Activated CD4-positive, alpha-beta T cell treated with anti-CD3 and anti-CD28 coated beads for 48 hours (primary cell): ENCODE data around the gene LGALS3BP.

ENCODE experiments used
- DNase-seq: peaks from one replicate; pipeline ENCODE4 v3.0.0-alpha.2; 2020

The LGALS3BP gene

DNA sequence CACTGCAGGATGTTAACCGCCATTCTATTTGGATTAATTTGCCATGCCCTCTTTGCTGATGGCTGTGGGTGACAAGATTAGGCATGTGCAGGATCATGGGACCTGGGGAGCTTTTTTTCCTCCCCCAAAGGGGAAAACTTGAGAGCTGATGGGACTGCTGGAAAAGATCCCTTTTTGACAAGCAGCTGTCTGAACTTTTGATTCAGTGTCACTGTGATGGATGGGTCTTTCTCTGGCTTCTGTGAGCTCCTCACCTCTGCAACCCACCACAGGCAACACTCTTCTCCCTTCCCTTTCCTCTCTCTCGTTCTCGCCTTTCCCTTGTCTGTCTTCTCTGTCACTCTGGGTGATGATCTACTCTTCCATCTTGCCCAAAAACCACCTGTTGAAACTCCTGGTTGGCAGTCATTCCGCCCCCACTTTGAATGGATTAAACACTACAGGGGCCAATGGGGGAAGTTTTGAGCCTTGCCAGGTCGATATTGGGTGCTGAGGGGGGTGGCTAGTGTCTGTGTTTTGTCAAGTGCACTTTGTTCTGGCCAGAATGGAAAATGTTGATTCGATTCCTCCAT is 32.9 kb upstream of the LGALS3BP start:
- DNase-seq, result no peak

DNA sequence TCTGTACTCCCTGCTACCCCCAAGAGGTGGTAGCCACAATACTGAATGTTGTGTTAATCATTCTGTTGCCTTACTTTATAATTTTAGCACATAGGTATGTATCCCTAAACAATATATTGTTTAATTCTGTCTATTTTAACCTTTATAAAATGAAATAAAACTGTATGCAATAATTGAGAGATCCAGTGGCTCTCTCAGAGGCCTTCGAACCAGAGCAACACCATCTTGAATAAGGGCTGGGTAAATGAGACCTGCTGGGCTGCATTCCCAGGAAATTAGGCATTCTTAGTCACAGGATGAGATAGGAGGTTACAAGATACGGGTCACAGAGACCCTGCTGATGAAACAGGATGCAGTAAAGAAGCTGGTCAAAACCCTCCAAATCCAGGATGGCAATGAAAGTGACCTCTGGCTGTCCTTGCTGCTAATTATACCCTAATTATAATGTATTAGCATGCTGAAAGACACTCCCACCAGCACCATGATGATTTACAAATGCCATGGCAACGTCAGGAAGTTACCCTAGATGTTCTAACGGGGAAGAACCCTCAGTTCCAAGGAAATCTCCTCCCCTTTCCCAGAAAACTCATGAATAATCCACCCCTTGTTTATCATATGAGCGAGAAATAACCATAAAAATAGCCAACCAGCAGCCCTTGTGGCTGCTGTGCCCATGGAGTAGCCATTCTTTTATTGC is 31.9 kb upstream of the LGALS3BP start:
- no peak for DNase-seq

DNA sequence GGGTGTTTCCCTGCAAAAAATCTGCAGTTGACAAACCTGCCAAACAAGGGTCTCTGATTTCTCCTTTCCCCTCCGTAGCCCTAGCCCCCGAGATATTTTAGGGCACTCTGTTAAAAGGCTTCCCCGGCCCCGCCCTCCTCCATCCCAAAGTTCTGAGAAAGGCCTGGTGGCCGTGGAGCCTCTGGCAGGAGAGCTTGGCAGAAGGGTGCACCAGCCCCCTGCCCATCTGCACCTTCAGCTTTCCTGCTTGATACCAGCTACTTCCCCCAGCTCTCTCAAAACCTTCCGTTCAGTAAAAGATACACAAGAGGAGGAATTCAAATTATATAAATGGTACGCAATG is 30.6 kb upstream of the LGALS3BP start:
- no peak for DNase-seq

DNA sequence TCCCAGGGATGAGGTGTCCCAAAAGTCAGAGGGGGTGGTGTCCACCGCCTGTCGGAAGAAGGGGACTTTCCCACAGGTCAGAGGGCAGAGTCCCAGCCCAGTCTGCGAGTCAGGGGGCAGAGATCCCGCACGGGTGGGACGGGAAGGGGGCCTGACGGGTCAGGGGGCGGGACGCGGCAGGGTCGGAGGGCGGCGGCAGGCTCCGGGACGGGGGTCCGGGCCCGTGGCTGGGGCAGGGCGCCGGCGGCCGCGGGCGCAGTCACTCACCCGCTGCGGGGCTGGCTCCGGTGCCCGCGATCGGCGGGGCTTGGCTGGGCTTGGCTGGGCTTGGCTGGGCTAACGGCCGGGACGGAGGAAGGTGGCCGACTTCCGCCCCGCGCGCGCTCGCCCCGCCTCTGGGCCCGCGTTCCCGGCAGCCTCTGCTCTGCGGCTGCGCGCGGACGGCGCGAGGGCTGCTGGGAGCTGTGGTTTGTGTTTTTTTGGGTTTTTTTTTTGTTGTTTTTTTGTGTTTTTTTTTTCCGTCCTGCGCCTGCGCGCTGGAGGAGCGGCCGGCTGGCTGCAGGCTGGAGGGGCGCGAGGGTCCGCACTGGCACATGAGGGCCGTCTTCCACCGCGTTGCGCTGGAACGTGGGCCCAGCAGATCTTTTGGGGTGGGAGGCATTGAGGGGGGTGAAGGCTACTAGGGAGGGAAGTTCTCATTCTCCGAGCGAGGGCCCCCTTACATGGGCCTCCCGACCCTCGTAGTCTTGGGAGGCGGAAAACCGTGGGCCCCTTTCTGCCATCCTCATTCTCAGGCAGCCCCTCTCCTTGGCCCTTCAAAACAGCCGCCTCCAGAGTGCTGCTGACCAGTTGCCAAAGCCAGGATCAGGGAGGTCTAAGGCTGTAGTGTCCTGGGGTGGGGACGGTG is 29.9 kb upstream of the LGALS3BP start, which contains the start of gene CANT1:
CANT1 (minus strand) TSS at position 368 of the 907 bp plus-strand sequence. CDS start 12,142 bp downstream, outside the sequence.
- DNase-seq, result peak; percentile 88

DNA sequence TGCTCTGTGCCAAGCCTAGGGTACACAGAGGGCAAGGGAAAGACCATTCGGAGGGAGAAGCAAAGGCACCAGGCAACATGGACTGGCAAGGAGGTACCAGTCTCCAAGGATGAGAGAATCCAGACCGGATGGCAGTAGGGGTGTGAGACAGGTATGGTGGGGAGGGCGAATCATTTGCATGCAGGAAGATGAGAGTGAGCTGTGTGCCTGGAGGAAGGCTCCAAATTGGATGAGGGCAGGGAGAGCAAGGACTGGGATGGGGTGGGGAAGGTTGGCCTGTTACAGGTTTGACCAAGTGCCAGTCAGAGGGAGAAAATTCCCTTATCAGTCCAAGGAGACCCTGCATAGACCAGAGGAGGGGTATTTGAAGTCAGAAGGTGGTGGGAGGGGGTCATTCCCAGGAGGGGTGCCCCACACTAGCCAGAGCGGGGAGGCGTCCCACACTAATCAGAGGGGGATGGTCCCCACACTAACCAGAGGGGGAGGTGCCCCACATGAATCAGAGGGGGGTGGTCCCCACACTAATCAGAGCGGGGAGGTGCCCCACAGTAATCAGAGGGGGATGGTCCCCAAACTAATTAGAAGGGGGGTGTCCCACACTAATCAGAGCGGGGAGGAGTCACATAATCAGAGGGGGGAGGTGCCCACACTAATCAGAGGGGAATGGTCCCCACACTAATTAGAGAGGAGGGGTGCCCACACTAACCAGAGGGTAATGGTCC is 29.1 kb upstream of the LGALS3BP start:
- no peak for DNase-seq

DNA sequence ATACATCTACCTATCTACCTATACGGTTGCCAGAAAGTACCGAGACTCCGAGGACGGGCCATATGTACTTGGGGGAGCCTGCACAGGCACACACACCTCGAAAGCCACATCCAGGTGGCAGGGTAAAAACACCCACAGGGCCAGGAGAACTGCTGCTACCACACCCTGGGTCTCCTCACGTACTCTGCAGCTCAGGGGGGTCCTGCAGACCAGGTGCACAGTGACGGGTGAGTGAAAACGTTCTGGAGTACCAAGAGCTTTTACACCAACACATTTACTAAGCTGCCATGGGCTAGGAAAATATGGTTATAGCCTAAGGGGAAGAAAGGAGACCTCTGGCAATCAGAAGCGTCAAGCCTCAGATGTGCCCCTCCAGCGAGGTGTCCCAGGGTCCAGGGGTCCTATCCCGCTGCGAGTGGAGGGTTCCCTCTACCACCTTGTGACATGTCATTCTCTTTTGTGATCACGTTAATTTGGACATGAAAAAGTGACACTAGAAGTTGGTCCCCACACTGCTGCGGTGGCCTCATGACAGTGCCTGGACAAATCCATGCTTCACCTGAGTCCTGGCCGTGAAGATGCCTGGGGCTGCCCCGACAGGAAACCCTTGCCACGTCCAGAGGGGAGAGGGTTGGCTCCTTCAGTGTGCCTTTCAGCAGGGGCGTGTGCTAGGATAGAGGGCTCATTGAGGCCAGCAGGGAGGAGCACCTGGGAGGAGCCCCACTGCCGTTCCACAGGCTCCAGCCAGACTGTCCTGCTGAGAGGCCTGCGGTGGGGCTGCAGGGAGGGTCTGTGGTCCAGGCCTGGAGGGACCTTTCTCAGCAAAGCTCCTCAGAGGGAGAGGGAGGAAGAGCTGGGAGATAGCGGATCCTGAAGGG is 28.0 kb upstream of the LGALS3BP start:
- DNase-seq, result no peak

DNA sequence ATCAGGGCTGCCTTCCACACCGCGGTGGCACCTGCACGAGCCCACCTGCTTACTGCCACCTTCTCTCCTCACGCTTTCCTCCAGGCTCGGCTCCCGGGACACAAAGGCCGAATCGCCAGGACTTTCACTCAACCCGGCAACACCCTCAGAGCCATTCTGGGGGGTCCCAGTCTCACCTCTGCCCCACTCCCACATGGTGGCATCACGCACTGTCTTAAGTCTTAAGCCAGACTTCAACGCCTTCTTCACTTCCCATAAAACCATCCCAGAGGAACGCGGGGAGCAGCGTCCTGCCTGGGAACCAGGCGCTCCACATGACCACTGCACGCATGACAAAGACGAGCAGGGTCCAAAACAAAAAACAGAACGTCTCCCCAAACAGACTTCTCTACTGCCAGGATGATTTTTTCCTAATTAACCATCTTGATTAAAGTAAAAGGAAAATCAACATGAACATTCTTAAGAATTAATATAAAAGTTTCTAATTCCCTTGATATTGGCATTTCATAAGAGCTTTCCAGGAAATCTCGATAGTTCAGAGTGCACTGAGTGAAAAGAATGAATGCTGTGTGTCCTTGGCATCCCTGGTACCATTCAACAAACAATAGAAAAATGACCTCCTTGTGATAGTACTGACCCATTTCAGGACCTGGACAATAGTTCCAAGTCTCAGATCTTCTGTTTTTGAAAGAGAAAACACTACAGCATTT is 27.2 kb upstream of the LGALS3BP start:
- no peak for DNase-seq

DNA sequence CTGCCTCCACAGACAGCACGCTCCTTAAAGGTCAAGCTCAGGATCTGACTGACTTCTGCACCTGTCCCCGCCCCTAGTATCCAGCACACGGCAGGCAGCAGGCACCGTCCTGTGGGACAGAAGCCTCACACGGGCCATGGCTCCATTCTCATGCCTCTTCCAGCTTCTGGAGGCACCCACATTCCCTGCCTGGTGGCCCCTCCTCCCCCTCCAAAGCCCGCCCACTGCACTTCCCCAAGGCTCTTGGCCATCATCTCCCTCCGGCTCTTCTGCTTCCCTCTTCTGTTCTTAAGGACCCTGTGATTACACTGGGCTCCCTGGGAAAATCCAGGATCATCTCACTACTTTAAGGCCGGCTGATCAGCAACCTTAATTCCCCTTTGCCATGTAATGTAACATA is 26.3 kb upstream of the LGALS3BP start:
- DNase-seq, result no peak

DNA sequence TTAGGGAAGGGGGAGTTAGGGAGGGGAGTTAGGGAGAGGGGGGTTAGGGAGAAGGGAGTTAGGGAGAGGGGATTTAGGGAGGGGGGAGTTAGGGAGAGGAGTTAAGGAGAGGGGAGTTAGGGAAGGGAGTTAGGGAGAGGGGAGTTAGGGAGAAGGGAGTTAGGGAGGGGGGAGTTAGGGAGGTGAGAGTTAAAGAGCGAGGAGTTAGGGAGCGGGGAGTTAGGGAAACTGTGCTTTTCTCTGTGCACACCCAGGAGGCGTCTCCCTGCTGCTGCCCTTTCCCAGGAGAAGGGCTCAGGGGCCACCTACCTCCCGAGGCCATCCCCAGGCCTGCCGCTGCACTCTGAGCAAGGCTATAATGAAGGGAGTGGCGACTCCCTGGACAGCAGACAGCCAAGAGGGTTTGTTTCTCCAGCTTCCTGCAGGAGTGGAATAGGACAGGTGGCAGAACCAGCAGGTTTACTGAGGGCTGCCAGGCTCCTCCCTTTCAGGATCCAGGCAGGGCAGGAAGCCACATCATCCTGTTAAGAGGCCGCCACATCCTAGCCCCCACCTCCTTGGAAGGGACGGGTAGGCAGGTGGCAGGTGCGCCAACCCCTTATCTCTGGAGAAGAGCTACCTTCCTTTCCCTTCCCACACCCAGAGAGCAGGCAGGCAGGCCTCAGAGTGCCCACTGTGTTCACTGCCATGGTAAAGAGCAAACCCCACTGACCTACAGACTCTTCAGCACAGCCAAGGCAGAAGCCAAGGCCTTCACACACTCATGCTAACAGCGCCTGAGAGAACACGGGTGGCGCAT is 25.5 kb upstream of the LGALS3BP start:
- DNase-seq, result no peak

DNA sequence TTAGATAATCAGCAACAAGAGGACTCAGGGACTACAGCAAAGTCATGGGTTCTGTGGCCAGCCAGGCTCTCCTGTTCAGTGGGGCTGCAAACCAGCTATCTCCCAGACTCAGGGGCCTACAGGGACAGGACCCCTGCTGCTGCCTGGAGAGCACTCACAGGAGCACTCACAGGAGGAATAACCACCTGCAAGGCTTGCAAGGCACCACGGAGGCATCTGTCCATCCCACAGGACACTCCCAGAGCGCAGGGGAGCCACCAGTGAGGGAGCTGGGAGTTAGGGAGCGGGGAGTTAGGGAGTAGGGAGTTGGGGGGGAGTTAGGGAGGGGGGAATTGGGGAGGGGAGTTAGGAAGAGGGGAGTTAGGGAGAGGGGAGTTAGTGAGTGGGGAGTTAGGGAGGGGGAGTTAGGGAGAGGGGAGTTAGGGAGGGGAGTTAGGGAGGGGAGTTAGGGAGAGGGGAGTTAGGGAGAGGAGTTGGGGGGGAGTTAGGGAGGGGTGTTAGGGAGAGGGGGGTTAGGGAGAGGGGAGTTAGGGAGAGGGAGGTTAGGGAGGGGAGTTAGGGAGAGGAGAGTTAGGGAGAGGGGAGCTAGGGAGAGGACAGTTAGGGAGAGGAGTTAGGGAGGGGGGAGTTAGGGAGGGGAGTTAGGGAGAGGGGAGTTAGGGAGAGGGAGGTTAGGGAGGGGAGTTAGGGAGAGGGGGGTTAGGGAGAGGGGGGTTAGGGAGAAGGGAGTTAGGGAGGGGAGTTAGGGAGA is 24.1 kb upstream of the LGALS3BP start:
- no peak for DNase-seq

DNA sequence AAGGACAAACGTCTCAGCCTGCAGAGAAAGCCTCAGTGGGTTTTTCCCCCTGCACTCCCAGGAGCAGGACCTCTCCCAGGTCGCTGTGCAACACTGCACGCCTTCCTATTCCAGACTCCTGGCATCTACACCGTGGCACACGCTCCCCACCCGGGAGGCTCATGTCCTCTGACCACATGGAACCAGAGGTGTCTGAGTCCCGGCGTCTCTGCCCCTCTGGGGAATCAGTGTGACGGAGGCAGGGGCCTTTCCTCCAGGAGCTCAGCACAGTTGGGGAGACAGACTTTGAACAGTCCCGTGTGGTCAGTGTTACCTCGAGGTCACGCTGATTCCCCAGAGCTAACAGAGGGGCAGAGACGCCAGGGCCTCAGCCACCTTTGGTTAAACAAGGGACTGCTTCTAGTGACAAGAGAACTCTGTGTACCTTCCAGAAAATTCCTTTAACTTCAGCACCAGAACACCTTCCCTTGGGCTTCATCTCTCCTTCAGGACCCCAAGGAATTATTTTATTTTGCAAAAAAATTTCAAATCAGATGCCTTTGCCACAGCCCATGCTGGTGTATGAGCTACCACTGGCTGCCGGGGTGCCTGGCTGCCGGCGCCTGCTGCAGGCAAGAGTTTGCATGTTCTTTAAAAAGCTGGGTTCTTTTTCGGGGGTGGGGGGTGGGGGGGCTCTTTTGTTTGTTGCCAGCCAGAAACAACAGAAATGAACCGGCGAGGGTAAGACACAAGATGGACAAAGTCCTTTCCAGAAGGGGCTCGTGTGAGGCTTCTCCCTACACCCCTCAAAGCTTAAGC is 23.3 kb upstream of the LGALS3BP start:
- DNase-seq, result no peak

DNA sequence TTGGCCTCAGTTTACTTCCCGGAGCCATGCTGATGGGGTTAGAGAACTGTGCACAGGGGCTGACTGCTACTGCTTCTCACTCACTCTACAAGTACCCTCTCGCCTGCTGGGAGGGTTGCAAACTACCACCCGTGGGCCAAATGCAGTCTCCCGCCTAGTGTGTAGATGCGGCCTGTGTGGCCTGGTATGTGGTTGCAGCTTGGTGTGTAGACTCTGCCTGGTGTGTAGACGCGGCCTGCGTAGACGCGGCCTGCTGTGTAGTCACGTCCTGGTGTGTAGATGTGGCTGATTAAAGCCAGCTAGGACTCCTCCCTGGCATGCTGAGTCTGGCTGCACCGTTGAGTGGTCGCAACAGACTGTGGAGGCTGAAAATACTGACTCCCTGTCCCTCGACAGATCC is 22.6 kb upstream of the LGALS3BP start:
- no peak for DNase-seq

DNA sequence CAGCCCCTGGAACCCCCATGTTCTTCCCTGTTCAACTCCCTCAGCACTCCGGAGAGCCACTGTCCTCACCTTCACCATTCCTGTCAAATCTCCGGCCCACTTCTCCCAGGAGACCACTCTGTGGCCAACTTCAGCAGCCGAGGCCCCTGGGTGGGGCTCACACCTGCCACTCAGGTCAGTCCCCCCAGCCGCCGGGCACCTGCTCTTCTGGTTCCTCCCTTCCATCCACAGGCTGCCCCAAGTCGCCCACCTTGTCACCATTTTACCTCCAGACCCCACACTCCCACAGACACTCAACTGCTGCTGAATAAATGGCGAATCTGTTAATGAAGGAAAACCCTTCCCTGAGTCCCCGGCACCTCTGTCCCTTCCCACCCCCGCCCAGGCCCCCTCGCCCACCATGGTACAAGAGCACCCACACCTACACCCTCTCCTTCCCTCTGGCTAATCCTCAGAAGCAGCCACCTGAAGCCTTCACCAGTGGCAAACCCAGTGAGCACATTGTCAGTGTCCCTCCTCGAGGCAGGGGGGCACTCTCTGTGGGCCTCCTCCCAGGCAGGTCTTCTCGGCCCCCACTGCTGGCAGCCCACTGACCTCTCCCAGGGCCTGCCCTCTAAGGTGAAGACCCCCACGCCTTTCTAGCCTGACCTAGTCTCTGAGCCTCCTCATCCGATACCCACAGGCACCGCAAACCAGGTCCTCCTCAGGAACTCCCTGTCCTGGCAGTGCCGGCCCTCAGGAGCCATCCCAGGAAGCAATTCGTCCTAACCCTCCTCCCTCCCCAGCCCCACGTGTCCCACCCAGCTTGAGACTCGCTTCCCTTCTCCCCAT is 21.7 kb upstream of the LGALS3BP start:
- DNase-seq, result no peak

DNA sequence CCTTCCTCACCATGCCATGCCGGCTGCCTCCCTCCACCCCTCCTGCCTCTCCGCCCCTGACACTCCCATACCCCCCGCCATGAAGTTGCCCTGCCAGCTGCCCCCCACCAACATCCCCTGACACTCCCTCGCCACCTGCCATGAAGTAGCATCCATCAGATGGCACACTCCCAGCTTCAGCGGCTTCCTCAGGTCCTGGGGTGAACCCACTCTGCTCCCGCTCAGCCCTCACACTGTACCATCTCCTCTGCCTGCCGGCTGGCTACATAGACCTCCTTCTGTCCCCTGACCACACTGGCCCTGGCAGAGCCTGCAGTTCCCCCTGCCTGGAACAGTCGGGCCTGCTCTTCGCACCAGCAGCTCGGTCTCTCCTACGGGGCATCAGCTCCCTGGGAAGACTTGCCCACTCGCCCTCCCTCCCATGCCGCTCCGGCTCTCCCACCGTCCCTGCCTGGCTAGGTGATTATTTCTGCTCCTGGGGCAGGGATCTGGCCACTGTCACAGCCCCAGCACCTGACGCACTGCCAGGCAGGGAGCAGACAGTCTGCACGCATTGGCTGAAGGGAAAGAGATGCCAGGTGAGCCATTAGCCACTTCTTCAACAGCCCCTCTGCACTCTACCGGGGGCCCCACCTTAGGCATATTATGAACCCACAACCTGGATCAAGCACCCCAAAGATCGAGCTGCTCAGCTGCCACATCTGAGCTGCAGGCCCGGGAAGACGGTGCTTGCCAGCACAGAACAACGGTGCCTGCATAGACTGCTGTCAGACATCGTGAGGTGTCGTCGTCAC is 20.9 kb upstream of the LGALS3BP start:
- DNase-seq, result no peak

DNA sequence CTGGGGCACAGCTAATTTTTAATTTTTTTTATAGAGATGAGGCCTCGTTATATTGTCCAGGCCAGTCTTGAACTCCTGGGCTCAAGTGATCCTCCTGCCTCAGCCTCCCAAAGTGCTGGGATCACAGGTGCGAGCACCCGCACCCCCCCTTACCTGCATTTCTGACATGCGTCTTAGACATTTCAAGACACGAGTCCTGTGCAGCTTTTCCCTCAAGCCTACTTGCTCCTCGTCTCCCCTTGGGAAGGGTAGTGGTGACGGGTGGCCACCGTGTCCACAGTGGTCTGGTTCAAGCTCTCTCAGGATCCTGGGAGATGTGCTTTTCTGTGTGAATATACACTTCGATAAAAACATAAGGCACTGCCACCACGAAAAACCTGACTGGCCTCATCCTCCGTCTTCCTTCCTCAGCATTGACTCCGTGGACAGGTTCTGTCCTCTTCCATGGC is 20.2 kb upstream of the LGALS3BP start:
- no peak for DNase-seq

DNA sequence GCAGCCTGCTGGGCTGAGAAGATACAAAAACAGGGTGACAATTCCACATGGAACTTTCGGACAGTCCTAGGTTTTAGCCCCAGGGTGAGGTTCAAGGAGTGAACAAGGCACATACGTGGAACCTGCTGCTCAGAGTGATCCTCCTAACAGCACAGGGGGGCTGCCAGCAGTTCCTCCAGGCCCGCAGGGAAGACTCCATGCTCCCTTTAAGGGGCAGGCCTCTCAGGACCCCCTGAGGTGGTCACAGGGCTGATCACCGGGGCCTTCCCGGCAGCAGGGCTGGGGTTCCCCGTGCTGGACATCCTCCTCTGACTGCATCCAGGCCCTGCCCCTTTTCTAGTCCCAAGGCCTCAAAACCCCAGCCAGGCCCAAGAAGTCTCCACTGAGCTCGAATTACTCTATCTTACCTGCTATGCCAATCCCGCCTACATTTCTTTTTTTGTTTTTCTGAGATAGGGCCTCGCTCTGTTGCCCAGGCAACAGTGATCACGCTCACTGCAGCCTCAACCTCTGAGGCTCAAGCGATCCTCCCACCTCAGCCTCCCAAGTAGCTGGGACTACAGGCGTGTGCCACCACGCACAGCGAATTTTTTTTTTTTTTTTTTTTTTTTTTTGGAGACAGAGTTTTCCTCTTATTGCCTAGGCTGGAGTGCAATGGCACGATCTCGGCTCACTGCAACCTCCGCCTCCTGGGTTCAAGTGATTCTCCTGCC is 19.5 kb upstream of the LGALS3BP start:
- DNase-seq, result no peak
